ENCODE measurements around the gene MRPL46.

Gene MRPL46

DNA sequence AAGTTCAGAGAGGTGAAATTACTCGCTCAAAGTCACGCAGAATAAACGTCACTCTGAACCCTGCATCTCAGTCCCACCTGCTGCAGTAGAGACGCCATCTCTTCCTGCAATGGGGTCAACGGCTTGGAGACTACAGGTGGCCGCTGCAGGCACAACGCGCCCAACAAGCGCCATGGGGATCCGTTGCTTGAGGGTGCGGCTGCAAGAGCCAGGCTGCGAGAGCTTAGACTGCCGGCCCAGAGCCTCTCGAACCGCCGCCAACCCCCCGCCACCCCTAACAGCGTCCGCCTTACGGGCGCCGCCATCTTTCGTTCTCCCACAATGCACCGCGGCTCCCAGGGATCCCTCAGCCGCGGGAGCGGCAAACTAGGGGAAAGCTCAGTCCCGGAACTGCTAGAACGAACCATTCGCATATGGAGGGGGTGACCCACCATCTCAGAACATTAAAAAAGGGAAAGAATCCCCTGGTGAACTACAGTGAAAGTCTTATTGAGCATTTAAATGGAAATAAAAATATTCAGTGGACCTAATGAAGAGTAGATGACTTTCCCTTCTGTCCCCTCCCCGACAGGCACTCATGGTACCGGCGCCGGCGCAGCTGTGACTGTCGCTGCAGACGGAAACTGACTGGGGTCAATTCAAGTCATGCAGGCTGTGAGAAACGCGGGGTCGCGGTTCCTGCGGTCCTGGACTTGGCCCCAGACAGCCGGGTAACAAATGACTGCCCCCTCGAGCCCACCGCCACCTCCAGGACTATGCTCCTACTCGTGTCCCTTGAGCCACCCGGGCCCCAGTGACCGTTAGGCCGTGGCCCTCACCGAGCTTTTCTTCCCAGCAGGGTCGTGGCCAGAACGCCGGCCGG lies at the start of gene MRPL46, which contains the start of gene MRPS11:
MRPL46 (minus strand) TSS at position 316 of the 862 bp plus-strand sequence; CDS start at position 305, 11 bp downstream.
MRPS11 (plus strand) TSS at position 636 of the 862 bp plus-strand sequence; CDS start at position 646, 10 bp downstream.
- in situ Hi-C loops (cut with MboI; ENCODE audit: low pct_unique_long_range_greater_than_20kb, low sequenced_read_pairs), result loop anchor here (10.0 kb wide), 1 partner anchor 157 kb away; the partner anchor contains the start of gene AEN
- peak; percentile 98 for DNase-seq

GRCh38 chr15:88513195-88513594 lies 46.0 kb upstream of the MRPL46 start:
- DNase-seq, result no peak
- in situ Hi-C loops (cut with MboI; ENCODE audit: low pct_unique_long_range_greater_than_20kb, low sequenced_read_pairs), result no loop called here

DNA sequence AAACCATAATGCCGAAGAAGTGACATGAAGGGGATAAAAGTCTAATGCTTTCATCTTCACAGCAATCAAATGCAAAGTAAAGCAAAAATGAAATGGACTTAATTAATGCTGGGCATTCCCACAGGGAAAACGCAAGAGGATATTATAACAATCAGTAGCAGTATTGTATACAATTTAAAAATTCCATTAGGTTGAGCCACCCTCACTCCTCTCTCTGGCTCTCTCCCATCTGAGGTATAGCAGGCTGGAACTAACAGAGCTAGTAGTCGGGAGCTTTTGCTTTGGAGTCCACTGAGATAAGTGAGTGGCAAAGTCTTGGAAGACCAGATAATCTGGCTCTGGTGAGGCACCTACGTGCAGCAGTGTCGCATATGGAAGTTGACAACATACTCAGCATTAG lies 45.4 kb upstream of the MRPL46 start:
- no peak for DNase-seq
- in situ Hi-C loops (cut with MboI; ENCODE audit: low pct_unique_long_range_greater_than_20kb, low sequenced_read_pairs), result no loop called here

GRCh38 chr15:88512078-88512477 lies 44.9 kb upstream of the MRPL46 start:
- no peak for DNase-seq
- in situ Hi-C loops (cut with MboI; ENCODE audit: low pct_unique_long_range_greater_than_20kb, low sequenced_read_pairs), result no loop called here

DNA sequence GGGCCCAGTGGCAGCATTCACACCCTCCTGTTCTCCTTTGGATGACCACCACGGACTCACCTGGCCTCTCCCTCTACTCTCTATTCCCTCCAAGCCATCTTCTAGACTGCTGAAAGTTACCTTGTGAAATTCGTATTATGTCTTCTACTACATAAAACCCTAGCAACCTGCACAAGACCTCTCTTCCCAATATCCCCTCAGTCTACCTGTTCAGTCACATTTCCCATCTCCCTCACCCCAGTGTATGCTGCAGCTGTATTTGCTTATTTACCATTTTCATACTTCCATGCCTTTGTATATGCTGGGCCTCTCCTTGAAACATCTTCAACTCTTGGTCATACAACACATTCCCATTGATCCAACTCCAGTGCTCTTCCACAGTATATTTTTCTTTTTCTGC lies 44.0 kb upstream of the MRPL46 start:
- DNase-seq, result no peak
- in situ Hi-C loops (cut with MboI; ENCODE audit: low pct_unique_long_range_greater_than_20kb, low sequenced_read_pairs), result no loop called here

DNA sequence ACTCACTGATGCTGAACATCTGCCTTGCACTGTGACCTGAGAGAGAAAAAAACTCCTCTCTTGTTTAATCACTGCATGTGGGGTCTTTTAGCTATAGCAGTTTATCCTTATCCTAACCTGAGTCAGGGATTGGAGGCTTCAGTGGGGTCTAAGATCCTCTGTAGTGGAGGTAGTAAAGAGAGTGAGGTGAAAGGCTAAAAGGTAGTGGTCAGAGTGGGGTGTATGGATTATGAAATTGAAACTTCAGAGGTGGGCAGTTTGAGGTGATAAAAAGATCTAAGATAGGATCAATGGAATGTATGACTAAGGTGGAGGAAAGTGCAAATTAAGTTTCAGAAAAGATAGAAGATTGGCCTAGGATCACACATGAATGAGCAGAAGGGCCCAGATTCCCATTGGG lies 42.8 kb upstream of the MRPL46 start:
- in situ Hi-C loops (cut with MboI; ENCODE audit: low pct_unique_long_range_greater_than_20kb, low sequenced_read_pairs), result no loop called here
- no peak for DNase-seq

DNA sequence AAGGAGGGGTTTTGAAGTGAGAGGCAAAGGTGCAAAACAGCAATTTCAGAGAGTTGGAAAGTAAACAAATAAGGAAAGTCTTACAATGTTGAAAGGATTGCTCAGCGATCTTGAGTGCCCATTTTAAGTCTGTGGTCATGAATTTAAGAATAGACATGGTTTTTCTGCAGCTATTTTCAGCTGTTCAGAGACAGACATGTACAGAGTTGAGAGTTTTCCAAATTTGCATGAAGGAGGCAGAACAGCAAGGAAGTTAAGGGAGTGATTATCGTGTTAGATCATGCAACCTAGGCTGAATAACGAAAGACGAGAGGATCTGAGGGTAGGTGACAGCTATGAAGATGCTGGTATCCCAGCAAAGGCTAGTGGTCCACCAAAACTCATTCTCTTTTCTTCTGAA lies 42.1 kb upstream of the MRPL46 start:
- no peak for DNase-seq

DNA sequence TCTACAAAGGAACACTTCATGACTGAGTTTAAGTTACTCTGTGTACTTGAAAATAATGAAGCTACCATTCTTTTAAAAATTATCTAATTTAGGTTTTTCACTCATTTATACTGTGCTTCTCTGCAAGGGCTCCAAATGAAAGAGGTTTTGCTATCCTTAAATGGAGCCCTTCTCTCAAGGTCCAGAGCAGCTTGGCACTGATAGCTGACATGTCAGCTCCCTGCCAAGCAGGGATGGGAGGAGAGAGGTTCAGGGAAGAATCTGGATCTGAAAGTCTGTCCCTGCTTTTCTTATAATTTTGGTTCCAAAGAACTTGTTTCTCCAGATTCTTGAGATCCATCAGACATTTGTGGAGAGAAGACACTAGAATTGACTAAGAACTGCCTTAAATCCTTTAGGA lies 39.4 kb upstream of the MRPL46 start:
- no peak for DNase-seq

More for the DNA sequence above, 42.1 kb upstream of the MRPL46 start:
- in situ Hi-C loops (cut with MboI; ENCODE audit: low pct_unique_long_range_greater_than_20kb, low sequenced_read_pairs), result no loop called here

GRCh38 chr15:88505721-88506120 lies 38.5 kb upstream of the MRPL46 start:
- in situ Hi-C loops (cut with MboI; ENCODE audit: low pct_unique_long_range_greater_than_20kb, low sequenced_read_pairs), result no loop called here

More for the DNA sequence above, 39.4 kb upstream of the MRPL46 start:
- in situ Hi-C loops (cut with MboI; ENCODE audit: low pct_unique_long_range_greater_than_20kb, low sequenced_read_pairs), result no loop called here

DNA sequence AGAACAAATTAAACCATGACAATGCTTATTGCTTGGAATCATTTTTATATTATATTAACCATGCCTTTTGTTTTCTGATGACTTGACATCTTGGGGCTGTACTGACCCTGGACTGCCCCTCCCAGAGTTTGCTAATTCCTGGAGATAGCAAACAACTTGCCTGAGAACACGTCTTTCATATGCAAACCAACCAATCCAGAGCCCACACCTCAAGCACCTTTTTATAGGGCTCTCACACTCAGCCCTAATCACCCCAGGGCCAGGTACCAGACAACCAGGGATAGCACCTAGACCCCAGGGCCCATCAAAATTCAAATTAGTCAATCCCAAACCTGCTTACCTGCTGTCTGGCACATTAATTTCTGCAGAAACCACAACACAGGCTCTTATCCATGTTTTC lies 37.3 kb upstream of the MRPL46 start:
- no peak for DNase-seq

More at GRCh38 chr15:88505721-88506120, 38.5 kb upstream of the MRPL46 start:
- DNase-seq, result no peak

GRCh38 chr15:88498996-88499395 lies 31.8 kb upstream of the MRPL46 start:
- DNase-seq, result no peak
- in situ Hi-C loops (cut with MboI; ENCODE audit: low pct_unique_long_range_greater_than_20kb, low sequenced_read_pairs), result loop anchor here (25.0 kb wide), 1 partner anchor 688 kb away; no protein-coding TSS in a partner anchor

More for the DNA sequence above, 37.3 kb upstream of the MRPL46 start:
- in situ Hi-C loops (cut with MboI; ENCODE audit: low pct_unique_long_range_greater_than_20kb, low sequenced_read_pairs), result no loop called here

- in situ Hi-C loops (cut with MboI; ENCODE audit: low pct_unique_long_range_greater_than_20kb, low sequenced_read_pairs), result loop anchor here (25.0 kb wide), 1 partner anchor 690 kb away; no protein-coding TSS in a partner anchor
Observed at GRCh38 chr15:88497109-88497765, 30.0 kb upstream of the MRPL46 start.

GRCh38 chr15:88493844-88494243 lies 26.7 kb upstream of the MRPL46 start:
- no peak for DNase-seq
- in situ Hi-C loops (cut with MboI; ENCODE audit: low pct_unique_long_range_greater_than_20kb, low sequenced_read_pairs), result loop anchor here (25.0 kb wide), 1 partner anchor 693 kb away; no protein-coding TSS in a partner anchor

More at GRCh38 chr15:88497109-88497765, 30.0 kb upstream of the MRPL46 start:
- DNase-seq, result no peak

DNA sequence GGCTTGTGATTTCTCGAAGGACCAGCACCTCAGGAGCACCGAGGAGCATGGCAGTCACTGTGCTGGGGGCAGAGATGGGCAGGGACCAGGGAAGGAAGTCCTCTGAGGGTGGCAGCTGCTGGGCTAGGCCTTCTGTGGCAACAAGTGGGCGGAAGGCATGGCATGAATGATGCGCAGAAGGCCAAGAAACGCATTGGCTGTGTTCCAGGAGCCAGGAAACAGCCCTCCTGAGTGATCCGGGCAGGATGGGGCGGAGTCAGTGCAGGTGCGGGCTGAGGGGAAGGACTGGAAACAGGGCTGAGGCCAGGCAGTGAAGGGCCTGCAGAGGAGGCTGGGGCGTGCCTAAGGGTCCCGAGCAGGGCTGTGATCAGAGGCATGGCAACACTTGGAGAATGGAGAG lies 24.0 kb upstream of the MRPL46 start:
- DNase-seq, result no peak
- in situ Hi-C loops (cut with MboI; ENCODE audit: low pct_unique_long_range_greater_than_20kb, low sequenced_read_pairs), result loop anchor here (25.0 kb wide), 1 partner anchor 696 kb away; no protein-coding TSS in a partner anchor

DNA sequence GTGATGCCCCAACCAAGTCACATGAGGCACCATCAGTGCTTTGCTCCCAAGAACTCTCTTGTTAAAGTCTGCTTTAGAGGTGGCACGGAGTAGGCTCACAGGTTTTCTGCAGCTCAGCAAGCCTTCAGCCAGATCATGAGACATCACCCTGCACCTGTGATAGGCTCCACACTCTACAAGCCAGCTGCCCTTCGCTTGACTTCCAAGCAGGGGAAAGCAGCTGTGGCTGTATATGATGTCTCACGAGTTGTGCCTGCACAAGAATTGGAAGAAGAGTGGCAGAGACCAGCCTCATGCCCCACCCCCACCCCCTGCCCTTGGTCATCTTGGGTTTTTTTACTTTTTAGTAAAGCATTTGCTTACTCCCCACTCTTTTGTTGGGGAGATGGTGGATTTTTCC lies 22.8 kb upstream of the MRPL46 start:
- DNase-seq, result no peak
- in situ Hi-C loops (cut with MboI; ENCODE audit: low pct_unique_long_range_greater_than_20kb, low sequenced_read_pairs), result loop anchor here (25.0 kb wide), 1 partner anchor 697 kb away; no protein-coding TSS in a partner anchor

DNA sequence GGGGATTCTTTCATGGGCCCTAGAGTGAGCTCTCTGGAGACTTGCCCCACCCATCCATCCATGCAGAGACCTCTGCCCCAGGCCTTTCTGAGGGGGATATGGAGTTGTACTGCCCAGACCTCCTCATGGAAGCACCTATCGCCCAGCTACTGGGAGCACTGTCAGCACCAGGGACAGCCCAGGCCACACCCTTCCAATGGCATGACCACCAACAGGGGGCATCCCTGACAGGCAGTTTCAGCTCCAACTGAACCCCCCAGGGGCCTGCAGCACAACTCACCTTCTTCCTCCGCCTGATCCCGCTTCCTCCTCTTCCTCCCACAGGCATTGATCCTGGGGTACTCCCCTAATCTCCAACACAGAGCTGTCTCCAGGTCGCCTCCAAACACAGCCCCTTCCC lies 22.1 kb upstream of the MRPL46 start:
- in situ Hi-C loops (cut with MboI; ENCODE audit: low pct_unique_long_range_greater_than_20kb, low sequenced_read_pairs), result loop anchor here (25.0 kb wide), 1 partner anchor 698 kb away; no protein-coding TSS in a partner anchor
- DNase-seq, result no peak

GRCh38 chr15:88487796-88488523 lies 20.8 kb upstream of the MRPL46 start:
- in situ Hi-C loops (cut with MboI; ENCODE audit: low pct_unique_long_range_greater_than_20kb, low sequenced_read_pairs), result loop anchor here (25.0 kb wide), 1 partner anchor 699 kb away; no protein-coding TSS in a partner anchor
- no peak for DNase-seq

- no peak for DNase-seq
- in situ Hi-C loops (cut with MboI; ENCODE audit: low pct_unique_long_range_greater_than_20kb, low sequenced_read_pairs), result loop anchor here (25.0 kb wide), 1 partner anchor 700 kb away; no protein-coding TSS in a partner anchor
Observed at GRCh38 chr15:88487178-88487795, 20.1 kb upstream of the MRPL46 start.
